Measurements from ENCODE around the gene NFATC2IP.
"Not testable (repeated sequence)": the region's sequence is repeated elsewhere in the genome, so short reads cannot be mapped to it uniquely, and the experiment has no call there.

Gene NFATC2IP

GRCh38 chr16:28975158-28975599, 24.4 kb downstream of the NFATC2IP start:
- H3K36me3 ChIP-seq (ENCODE audit: control insufficient read depth, insufficient read depth, low read length) = no peaks in the 10 kb centered on the region
- no peak overlapping the region for H3K27ac ChIP-seq (ENCODE audit: low read depth, low read length)
- WGBS (ENCODE audit: extremely low coverage, insufficient coverage, low lambda C conversion rate) = no CpG with 5 or more reads among the region's 30 CpGs
- H3K27me3 ChIP-seq (ENCODE audit: insufficient read depth, low read length, poor library complexity) = no peaks in the 10 kb centered on the region
- peak overlapping the region; percentile 97 for H3K56ac ChIP-seq (ENCODE audit: low read length)
- H4K5ac ChIP-seq (ENCODE audit: low read length) = no peak overlapping the region
- no peak overlapping the region for H2BK120ac ChIP-seq (ENCODE audit: low read depth, low read length)
- H3K79me2 ChIP-seq (ENCODE audit: control insufficient read depth, insufficient read depth, low read length) = no peaks in the 10 kb centered on the region
- H3K23ac ChIP-seq (ENCODE audit: low read length) = no peak overlapping the region
- peak overlapping the region; percentile 90 for H3K9ac ChIP-seq (ENCODE audit: low read length)
- DNase-seq = no peak
- H3K4me1 ChIP-seq (ENCODE audit: control insufficient read depth, low read depth, low read length) = no peaks in the 10 kb centered on the region
- H3K79me1 ChIP-seq (ENCODE audit: low read length) = peaks cover 6% of the 10 kb centered on the region
- no peak overlapping the region for H3K18ac ChIP-seq (ENCODE audit: low read length)
- H4K8ac ChIP-seq (ENCODE audit: low read depth, low read length) = no peak overlapping the region
- H2BK15ac ChIP-seq (replicated peaks; ENCODE audit: low read depth) = no peak overlapping the region
- peak overlapping the region; percentile 99 for H3K4me3 ChIP-seq (ENCODE audit: low read length)
- H2BK5ac ChIP-seq (ENCODE audit: low read length) = no peak overlapping the region
- no peak overlapping the region for H2AK5ac ChIP-seq (ENCODE audit: low read length)
- H3K4ac ChIP-seq (ENCODE audit: low read depth, low read length) = no peak overlapping the region
- peak overlapping the region; percentile 83 for H3K4me2 ChIP-seq (ENCODE audit: low read length)

DNA sequence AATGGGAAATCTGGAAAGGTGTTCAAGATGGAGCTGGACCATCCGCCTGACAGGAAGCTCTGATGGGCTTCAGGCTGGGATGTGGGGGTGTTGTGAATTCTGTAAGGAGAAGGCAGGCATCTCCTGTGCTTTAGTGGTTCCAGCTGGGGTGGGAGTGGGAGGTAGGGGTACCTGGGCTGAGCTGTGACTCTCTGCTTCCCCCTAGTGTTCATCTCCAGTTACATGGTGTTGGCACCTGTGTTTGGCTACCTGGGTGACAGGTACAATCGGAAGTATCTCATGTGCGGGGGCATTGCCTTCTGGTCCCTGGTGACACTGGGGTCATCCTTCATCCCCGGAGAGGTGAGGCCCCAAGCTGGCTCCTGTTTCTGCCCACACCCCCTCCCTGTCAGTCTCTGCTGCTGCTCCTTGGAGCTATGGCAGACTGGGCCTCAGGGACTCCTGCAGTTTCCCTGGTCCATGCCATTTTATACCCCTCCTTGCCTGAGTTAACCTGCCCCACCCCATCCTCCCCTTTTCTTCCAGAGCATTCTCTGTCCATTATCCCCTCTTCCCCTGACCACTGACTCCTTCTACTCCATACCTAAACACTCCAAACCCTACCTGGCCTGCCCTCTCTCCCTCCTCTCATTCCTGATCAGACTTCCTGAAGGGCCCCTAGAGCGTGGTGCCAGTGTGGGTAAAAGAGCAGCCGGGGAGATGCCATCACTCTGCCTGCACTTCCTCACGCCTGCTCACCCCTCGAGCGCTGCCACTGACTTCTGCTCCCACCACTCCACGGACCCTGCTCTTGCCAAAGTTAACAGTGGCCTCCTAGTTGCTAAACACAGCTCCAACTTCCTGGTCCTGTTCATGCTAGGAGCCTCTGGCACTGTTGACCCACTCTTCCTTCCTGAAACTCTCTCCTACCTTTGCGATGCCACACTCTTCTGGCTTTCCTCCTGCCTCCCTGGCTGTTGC, 27.2 kb downstream of the NFATC2IP start:
- no peak overlapping the region for H4K5ac ChIP-seq (ENCODE audit: low read length)
- no peaks in the 10 kb centered on the region for H3K36me3 ChIP-seq (ENCODE audit: control insufficient read depth, insufficient read depth, low read length)
- no peaks in the 10 kb centered on the region for H3K79me2 ChIP-seq (ENCODE audit: control insufficient read depth, insufficient read depth, low read length)
- H2AK5ac ChIP-seq (ENCODE audit: low read length) = no peak overlapping the region
- no peak overlapping the region for H2BK5ac ChIP-seq (ENCODE audit: low read length)
- H3K4ac ChIP-seq (ENCODE audit: low read depth, low read length) = no peak overlapping the region
- no peak overlapping the region for H2BK120ac ChIP-seq (ENCODE audit: low read depth, low read length)
- peaks cover 6% of the 10 kb centered on the region for H3K79me1 ChIP-seq (ENCODE audit: low read length)
- no peak overlapping the region for H3K18ac ChIP-seq (ENCODE audit: low read length)
- no CpG with 5 or more reads among the region's 11 CpGs for WGBS (ENCODE audit: extremely low coverage, insufficient coverage, low lambda C conversion rate)
- H2BK15ac ChIP-seq (replicated peaks; ENCODE audit: low read depth) = no peak overlapping the region
- H3K4me2 ChIP-seq (ENCODE audit: low read length) = no peak overlapping the region
- H3K27ac ChIP-seq (ENCODE audit: low read depth, low read length) = no peak overlapping the region
- H3K56ac ChIP-seq (ENCODE audit: low read length) = no peak overlapping the region
- H3K9ac ChIP-seq (ENCODE audit: low read length) = no peak overlapping the region
- no peaks in the 10 kb centered on the region for H3K4me1 ChIP-seq (ENCODE audit: control insufficient read depth, low read depth, low read length)
- DNase-seq = peak; percentile 47
- no peak overlapping the region for H3K23ac ChIP-seq (ENCODE audit: low read length)
- no peak overlapping the region for H3K4me3 ChIP-seq (ENCODE audit: low read length)
- H3K27me3 ChIP-seq (ENCODE audit: insufficient read depth, low read length, poor library complexity) = no peaks in the 10 kb centered on the region
- H4K8ac ChIP-seq (ENCODE audit: low read depth, low read length) = no peak overlapping the region

DNA sequence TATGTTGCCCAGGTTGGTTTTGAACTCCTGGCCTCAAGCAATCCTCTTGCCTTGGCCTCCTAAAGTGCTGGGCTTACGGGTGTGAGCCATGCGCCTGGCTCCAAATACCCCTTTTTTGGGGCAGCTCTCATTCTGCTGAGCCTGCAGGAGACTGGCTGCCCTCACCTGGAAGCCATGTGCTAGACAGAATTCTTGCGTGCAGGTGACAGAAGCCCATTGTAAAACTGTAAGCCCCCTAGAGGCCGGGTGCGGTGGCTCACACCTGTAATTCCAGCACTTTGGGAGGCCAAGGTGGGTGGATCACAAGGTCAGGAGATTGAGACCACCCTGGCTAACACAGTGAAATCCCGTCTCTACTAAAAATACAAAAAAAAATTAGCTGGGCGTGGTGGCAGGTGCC, 29.6 kb downstream of the NFATC2IP start:
- H3K4ac ChIP-seq (ENCODE audit: low read depth, low read length); H2BK120ac ChIP-seq (ENCODE audit: low read depth, low read length); H4K5ac ChIP-seq (ENCODE audit: low read length); H3K56ac ChIP-seq (ENCODE audit: low read length); H2BK5ac ChIP-seq (ENCODE audit: low read length); H2BK15ac ChIP-seq (replicated peaks; ENCODE audit: low read depth); H3K9ac ChIP-seq (ENCODE audit: low read length); H2AK5ac ChIP-seq (ENCODE audit: low read length); H3K4me2 ChIP-seq (ENCODE audit: low read length); H3K4me1 ChIP-seq (ENCODE audit: control insufficient read depth, low read depth, low read length); H3K36me3 ChIP-seq (ENCODE audit: control insufficient read depth, insufficient read depth, low read length); H3K79me2 ChIP-seq (ENCODE audit: control insufficient read depth, insufficient read depth, low read length); H3K23ac ChIP-seq (ENCODE audit: low read length); H3K27ac ChIP-seq (ENCODE audit: low read depth, low read length); H3K27me3 ChIP-seq (ENCODE audit: insufficient read depth, low read length, poor library complexity); H3K79me1 ChIP-seq (ENCODE audit: low read length); H3K18ac ChIP-seq (ENCODE audit: low read length); H4K8ac ChIP-seq (ENCODE audit: low read depth, low read length); H3K4me3 ChIP-seq (ENCODE audit: low read length): not testable (repeated sequence)
- no CpG with 5 or more reads among the region's 7 CpGs for WGBS (ENCODE audit: extremely low coverage, insufficient coverage, low lambda C conversion rate)
- peak; percentile 22 for DNase-seq

GRCh38 chr16:28980929-28981328, 30.2 kb downstream of the NFATC2IP start:
- Histone ChIP-seq H2BK5ac (ENCODE audit: low read length) (no peak overlapping the region), H3K27me3 (ENCODE audit: insufficient read depth, low read length, poor library complexity) (no peaks in the 10 kb centered on the region), H3K18ac (ENCODE audit: low read length) (no peak overlapping the region), H2AK5ac (ENCODE audit: low read length) (no peak overlapping the region), H3K23ac (ENCODE audit: low read length) (no peak overlapping the region), H3K4me3 (ENCODE audit: low read length) (no peak overlapping the region), H3K79me1 (ENCODE audit: low read length) (no peaks in the 10 kb centered on the region), H4K5ac (ENCODE audit: low read length) (no peak overlapping the region), H2BK15ac (replicated peaks; ENCODE audit: low read depth) (no peak overlapping the region), H3K36me3 (ENCODE audit: control insufficient read depth, insufficient read depth, low read length) (no peaks in the 10 kb centered on the region), H3K9ac (ENCODE audit: low read length) (no peak overlapping the region), H3K4me2 (ENCODE audit: low read length) (no peak overlapping the region), H2BK120ac (ENCODE audit: low read depth, low read length) (no peak overlapping the region), H3K27ac (ENCODE audit: low read depth, low read length) (no peak overlapping the region), H3K4me1 (ENCODE audit: control insufficient read depth, low read depth, low read length) (no peaks in the 10 kb centered on the region), H3K79me2 (ENCODE audit: control insufficient read depth, insufficient read depth, low read length) (no peaks in the 10 kb centered on the region), H3K56ac (ENCODE audit: low read length) (no peak overlapping the region), H3K4ac (ENCODE audit: low read depth, low read length) (no peak overlapping the region), H4K8ac (ENCODE audit: low read depth, low read length) (no peak overlapping the region)
- no peak for DNase-seq
- no CpG with 5 or more reads among the region's 7 CpGs for WGBS (ENCODE audit: extremely low coverage, insufficient coverage, low lambda C conversion rate)

GRCh38 chr16:28981517-28981916, 30.8 kb downstream of the NFATC2IP start:
- H3K27ac ChIP-seq (ENCODE audit: low read depth, low read length) = no peak overlapping the region
- no peak overlapping the region for H2BK15ac ChIP-seq (replicated peaks; ENCODE audit: low read depth)
- DNase-seq = peak; percentile 63
- no peak overlapping the region for H4K8ac ChIP-seq (ENCODE audit: low read depth, low read length)
- no peak overlapping the region for H3K4me2 ChIP-seq (ENCODE audit: low read length)
- H3K79me2 ChIP-seq (ENCODE audit: control insufficient read depth, insufficient read depth, low read length) = no peaks in the 10 kb centered on the region
- no peak overlapping the region for H2BK5ac ChIP-seq (ENCODE audit: low read length)
- H3K79me1 ChIP-seq (ENCODE audit: low read length) = no peaks in the 10 kb centered on the region
- H3K27me3 ChIP-seq (ENCODE audit: insufficient read depth, low read length, poor library complexity) = no peaks in the 10 kb centered on the region
- H3K4me1 ChIP-seq (ENCODE audit: control insufficient read depth, low read depth, low read length) = no peaks in the 10 kb centered on the region
- H2AK5ac ChIP-seq (ENCODE audit: low read length) = no peak overlapping the region
- H3K36me3 ChIP-seq (ENCODE audit: control insufficient read depth, insufficient read depth, low read length) = no peaks in the 10 kb centered on the region
- WGBS (ENCODE audit: extremely low coverage, insufficient coverage, low lambda C conversion rate) = no CpG with 5 or more reads among the region's 12 CpGs
- H4K5ac ChIP-seq (ENCODE audit: low read length) = no peak overlapping the region
- no peak overlapping the region for H3K23ac ChIP-seq (ENCODE audit: low read length)
- H3K4ac ChIP-seq (ENCODE audit: low read depth, low read length) = no peak overlapping the region
- H3K9ac ChIP-seq (ENCODE audit: low read length) = no peak overlapping the region
- no peak overlapping the region for H3K18ac ChIP-seq (ENCODE audit: low read length)
- H3K4me3 ChIP-seq (ENCODE audit: low read length) = no peak overlapping the region
- H3K56ac ChIP-seq (ENCODE audit: low read length) = no peak overlapping the region
- H2BK120ac ChIP-seq (ENCODE audit: low read depth, low read length) = no peak overlapping the region
